ENCODE data around the gene COL4A2. TPM values are rescaled to one million over a fixed set of nuclear protein-coding genes. Genes with fewer than 3 reads are reported as not detected.

Gene COL4A2
- total RNA-seq, 1 donor from 2014 or later = not detected

DNA sequence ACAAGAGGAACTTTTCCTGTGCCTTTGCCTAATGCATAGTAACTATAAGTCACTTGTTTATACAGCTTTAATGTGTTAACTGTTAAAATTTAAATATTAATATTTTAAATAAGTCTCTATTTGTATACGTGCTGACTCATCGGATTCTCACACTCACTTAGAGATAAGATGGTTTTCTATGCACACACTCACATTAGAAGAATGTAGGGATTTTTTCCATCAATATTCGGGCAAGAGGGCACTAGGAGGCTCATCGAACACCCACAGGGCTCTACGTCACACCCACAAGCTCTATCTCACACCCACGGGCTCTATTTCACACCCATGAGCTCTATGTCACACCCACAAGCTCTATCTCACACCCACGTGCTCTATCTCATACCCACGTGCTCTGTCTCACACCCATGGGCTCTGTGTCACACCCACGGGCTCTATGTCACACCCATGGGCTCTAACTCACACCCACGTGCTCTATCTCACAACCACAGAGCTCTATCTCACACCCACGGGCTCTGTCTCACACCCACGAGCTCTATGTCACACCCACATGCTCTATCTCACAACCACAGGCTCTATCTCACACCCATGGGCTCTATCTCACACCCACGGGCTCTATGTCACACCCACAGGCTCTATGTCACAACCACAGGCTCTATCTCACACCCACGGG is 73.4 kb downstream of the COL4A2 start:
- no peak for DNase-seq
- Mint-ChIP-seq H3K36me3 (ENCODE audit: low read depth) (no peaks in the 10 kb centered on the region), H3K4me3 (no peak overlapping the region), H3K4me1 (no peaks in the 10 kb centered on the region), H3K9me3 (peaks cover 3% of the 10 kb centered on the region), H3K27me3 (peaks cover 15% of the 10 kb centered on the region), H3K27ac (no peak overlapping the region)
- POLR2A ChIA-PET = no interaction called here
- intact Hi-C loops (cut with micrococcal nuclease) = no loop called here
- TF ChIP-seq, protein P1, sequence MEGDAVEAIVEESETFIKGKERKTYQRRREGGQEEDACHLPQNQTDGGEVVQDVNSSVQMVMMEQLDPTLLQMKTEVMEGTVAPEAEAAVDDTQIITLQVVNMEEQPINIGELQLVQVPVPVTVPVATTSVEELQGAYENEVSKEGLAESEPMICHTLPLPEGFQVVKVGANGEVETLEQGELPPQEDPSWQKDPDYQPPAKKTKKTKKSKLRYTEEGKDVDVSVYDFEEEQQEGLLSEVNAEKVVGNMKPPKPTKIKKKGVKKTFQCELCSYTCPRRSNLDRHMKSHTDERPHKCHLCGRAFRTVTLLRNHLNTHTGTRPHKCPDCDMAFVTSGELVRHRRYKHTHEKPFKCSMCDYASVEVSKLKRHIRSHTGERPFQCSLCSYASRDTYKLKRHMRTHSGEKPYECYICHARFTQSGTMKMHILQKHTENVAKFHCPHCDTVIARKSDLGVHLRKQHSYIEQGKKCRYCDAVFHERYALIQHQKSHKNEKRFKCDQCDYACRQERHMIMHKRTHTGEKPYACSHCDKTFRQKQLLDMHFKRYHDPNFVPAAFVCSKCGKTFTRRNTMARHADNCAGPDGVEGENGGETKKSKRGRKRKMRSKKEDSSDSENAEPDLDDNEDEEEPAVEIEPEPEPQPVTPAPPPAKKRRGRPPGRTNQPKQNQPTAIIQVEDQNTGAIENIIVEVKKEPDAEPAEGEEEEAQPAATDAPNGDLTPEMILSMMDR (IDR thresholded peaks at IDR 0.05) = no peak
- no peak for ATAC-seq (ENCODE audit: low read depth)
- CTCF ChIA-PET = no interaction called here

DNA sequence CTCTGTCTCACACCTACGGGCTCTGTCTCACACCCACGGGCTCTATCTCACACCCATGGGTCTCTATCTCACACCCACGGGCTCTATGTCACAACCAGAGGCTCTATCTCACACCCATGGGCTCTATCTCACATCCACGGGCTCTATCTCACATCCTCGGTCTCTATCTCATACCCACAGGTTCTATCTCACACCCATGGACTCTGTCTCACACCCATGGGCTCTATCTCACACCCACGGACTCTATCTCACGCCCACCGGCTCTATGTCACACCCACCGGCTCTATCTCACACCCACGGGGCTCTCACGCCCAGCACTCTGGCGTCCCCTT is 73.9 kb downstream of the COL4A2 start:
- Mint-ChIP-seq H3K4me1 (no peaks in the 10 kb centered on the region), H3K27me3 (peaks cover 15% of the 10 kb centered on the region), H3K9me3 (peaks cover 3% of the 10 kb centered on the region), H3K27ac (no peak overlapping the region), H3K36me3 (ENCODE audit: low read depth) (no peaks in the 10 kb centered on the region), H3K4me3 (no peak overlapping the region)
- TF ChIP-seq, protein P1 (IDR thresholded peaks at IDR 0.05) = no peak
- POLR2A ChIA-PET = no interaction called here
- intact Hi-C loops (cut with micrococcal nuclease) = no loop called here
- CTCF ChIA-PET = no interaction called here
- DNase-seq = no peak
- no peak for ATAC-seq (ENCODE audit: low read depth)

DNA sequence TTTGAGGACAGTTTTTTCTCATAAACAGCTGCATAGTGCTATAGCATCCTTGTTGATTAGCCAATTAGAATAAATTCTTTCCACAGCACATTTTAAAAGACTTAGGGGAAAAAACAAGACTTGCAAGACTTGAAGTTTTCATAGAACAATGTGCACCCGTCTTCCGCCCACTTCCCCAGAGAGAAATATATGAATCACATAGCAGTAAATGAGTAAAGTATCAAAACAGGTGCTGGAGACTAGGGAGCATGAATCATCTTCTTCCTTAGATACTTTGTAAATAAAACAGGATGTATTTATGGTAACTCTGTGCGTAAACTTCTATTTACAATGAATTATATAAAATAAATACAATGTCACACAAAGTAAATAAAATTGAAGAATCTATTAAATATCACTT is 75.1 kb downstream of the COL4A2 start:
- ChIA-PET CTCF (no interaction called here), POLR2A (no interaction called here)
- H3K4me3 Mint-ChIP-seq = no peak overlapping the region
- TF ChIP-seq, protein P1 (IDR thresholded peaks at IDR 0.05) = no peak
- intact Hi-C loops (cut with micrococcal nuclease) = no loop called here
- peaks cover 15% of the 10 kb centered on the region for H3K27me3 Mint-ChIP-seq
- no peaks in the 10 kb centered on the region for H3K4me1 Mint-ChIP-seq
- DNase-seq (no peak), ATAC-seq (ENCODE audit: low read depth) (no peak)
- peaks cover 3% of the 10 kb centered on the region for H3K9me3 Mint-ChIP-seq
- no peak overlapping the region for H3K27ac Mint-ChIP-seq
- no peaks in the 10 kb centered on the region for H3K36me3 Mint-ChIP-seq (ENCODE audit: low read depth)

DNA sequence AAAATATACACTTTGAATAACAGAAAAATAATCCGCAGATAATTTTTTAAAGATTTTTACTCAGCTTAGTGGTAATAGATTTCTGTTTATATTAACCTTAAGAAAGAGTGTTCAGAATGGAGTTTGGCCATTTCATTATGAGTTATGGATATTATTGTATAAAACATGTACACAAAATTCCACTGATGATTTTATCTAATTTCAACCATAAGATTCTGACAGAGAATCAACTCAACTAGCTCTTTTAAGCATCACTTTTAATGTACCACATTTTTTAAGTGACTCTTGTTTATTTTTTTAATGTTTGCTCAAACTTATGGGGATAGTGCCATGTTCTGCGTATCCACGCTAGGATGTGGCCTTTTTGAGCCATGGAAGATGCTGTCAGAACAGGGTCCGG is 75.7 kb downstream of the COL4A2 start:
- ChIA-PET CTCF (no interaction called here), POLR2A (no interaction called here)
- H3K36me3 Mint-ChIP-seq (ENCODE audit: low read depth) = no peaks in the 10 kb centered on the region
- ATAC-seq (ENCODE audit: low read depth) (no peak), DNase-seq (no peak)
- no peak overlapping the region for H3K27ac Mint-ChIP-seq
- peaks cover 3% of the 10 kb centered on the region for H3K9me3 Mint-ChIP-seq
- intact Hi-C loops (cut with micrococcal nuclease) = no loop called here
- TF ChIP-seq, protein P1 (IDR thresholded peaks at IDR 0.05) = no peak
- peaks cover 15% of the 10 kb centered on the region for H3K27me3 Mint-ChIP-seq
- H3K4me1 Mint-ChIP-seq = peaks cover 2% of the 10 kb centered on the region
- no peak overlapping the region for H3K4me3 Mint-ChIP-seq

DNA sequence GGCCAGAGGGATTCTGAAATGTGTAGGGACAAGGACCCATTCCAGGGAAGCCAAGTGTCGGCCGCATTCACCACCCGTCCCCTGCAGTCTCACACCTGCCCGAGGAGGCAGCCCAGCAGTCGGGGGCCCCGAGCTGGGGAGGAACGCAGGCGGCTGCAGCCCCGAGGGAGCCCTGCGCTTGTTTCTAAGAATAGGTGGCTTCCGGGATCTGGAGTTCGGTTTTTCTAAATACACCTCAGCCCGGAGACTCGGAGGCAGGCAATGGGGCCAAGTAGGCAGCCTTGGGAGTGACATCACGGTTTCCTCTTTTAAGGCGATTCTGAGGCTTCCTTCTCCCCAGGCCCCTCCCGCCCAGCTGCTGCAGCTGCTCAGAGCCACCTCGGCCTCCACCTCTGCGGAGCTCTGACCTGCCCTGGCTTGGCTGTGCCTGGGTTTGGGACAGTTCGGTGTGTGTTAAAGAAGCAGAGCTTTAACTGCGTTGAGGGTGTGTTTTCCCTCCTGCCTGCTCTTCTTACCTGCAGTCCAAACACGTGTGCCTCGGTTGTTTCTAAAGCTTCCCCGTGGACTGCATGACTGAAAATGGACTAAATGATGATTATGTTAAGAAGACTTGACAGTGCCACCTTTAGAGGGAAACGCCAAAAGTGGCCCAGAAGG is 80.5 kb downstream of the COL4A2 start:
- DNase-seq = no peak
- H3K4me3 Mint-ChIP-seq = no peak overlapping the region
- TF ChIP-seq, protein P1 (IDR thresholded peaks at IDR 0.05) = no peak

More for the DNA sequence above, 80.5 kb downstream of the COL4A2 start:
- H3K27me3 Mint-ChIP-seq = peaks cover 24% of the 10 kb centered on the region
- CTCF ChIA-PET = no interaction called here
- no peak for ATAC-seq (ENCODE audit: low read depth)
- no peaks in the 10 kb centered on the region for H3K36me3 Mint-ChIP-seq (ENCODE audit: low read depth)
- H3K4me1 Mint-ChIP-seq = peaks cover 5% of the 10 kb centered on the region
- H3K27ac Mint-ChIP-seq = no peak overlapping the region
- H3K9me3 Mint-ChIP-seq = peaks cover 2% of the 10 kb centered on the region
- POLR2A ChIA-PET = no interaction called here
- intact Hi-C loops (cut with micrococcal nuclease) = no loop called here
